HG02798 (cell line): ENCODE measurements around the gene PSMA7.
"Not testable (repeated sequence)": the region's sequence is repeated elsewhere in the genome, so short reads cannot be mapped to it uniquely, and the experiment has no call there.

Source experiments
- ATAC-seq: cut with Tn5 transposase; IDR thresholded peaks from one replicate; pipeline ENCODE4 v1.9.1; 2021; ENCODE audit warnings: mild to moderate bottlenecking; ENCODE audit not compliant: unreplicated experiment, poor library complexity

Gene PSMA7

GRCh38 chr20:62122654-62123449 lies 20.3 kb downstream of the PSMA7 start:
- peak; percentile 14 for ATAC-seq

DNA sequence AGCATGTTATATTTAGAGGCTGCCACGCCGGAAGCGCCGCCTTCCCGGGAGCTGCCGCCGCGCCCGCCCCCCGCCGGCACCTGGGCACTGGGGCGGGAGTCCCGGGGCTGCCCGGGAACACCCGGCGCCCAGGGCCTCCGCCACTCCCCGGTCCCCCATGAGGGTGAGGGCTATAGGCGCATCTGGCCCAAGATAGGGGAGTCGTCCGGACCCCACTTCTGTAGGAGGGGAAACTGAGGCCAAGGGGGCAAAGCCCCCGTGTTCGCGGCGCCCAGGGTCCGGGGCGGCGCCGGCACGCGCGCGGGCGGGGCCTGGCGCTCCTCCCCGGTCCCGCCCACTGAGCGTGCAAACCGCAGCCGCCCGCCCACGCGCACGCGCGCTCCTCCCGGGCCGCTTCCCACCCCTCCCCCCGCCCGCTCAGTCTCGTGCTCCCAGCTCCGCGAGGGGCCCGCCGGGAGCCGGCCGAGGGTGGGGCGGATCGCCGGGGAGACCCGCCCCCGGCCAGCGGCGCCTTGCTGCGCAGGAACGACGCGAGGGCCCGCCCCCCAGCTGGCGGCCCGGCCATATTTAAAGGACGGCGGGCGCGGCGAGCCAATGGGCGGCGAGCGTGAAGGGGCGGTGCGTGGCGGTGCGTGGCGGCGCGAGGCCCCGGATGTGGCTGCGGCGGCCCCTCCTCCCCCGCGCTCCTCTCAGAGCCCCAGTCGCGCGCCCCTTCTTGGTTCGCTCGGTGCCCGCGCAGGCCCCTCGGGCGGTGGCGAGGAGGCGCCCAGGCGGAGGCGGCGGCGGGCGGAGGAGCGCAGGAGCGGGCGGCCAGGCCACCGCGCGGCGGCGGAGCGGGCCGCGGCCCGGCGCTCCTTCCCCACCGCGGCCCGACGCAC lies 21.2 kb downstream of the PSMA7 start, which contains the start of gene LSM14B:
TSS of gene LSM14B (plus strand) at position 700 of the 878 bp plus-strand sequence. CDS start 192 bp downstream, outside the sequence.
- ATAC-seq, result peak; percentile 85

DNA sequence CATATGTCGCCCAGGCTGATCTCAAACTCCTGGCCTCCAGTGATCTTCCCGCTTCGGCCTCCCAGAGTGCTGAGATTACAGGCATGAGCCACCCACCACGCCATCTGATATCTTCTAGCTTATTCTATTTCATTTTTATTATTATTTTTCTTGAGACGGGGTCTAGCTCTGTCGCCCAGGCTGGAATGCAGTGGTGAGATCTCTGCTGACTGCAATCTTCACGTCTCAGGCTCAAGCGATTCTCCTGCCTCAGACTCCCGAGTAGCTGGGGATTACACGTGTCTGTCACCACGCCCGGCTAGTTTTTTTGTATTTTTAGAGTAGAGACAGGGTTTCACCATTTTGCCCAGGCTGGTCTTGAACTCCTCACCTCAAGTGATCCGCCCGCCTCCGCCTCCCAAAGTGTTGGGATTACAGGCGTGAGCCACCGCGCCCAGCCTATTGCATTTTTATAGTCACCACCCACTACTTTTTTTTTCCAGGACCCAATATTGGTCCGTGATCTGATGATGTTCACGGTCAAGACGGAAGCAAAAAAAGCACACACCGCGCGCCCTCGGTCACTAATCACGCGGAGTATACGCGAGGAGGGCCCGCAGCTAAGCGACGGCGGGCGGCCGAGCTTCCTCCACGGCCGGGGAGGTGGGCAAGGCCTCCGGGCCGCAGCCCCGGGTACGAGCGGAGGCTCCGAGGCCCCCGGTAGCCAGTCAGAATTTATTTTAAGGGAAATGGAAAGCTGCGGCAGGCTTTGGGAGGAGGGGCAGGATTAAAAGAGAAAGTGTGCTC lies 22.0 kb downstream of the PSMA7 start:
- ATAC-seq, result peak; percentile 6

GRCh38 chr20:62120365-62120762 lies 22.8 kb downstream of the PSMA7 start:
- ATAC-seq, result no peak

GRCh38 chr20:62119591-62120364 lies 23.4 kb downstream of the PSMA7 start:
- no peak for ATAC-seq

DNA sequence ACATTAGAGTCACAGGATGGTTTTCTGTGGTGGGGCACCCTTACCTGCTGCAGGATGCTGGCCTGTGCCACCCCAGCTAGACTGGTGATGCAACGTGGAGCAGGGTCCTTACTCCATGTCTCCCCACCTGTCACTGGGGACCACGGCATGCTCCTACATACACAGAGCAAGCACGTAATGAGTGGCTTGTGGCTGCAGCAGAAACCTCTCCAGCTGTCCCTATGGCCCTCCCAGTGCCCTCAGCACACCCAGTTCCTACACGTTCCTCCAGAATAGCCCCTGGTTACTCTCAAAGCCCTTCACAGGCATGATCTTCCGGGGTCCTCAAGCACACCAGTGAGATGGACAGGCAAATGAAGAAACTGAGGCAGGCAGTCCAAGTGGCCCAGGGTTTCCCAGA lies 24.1 kb downstream of the PSMA7 start:
- ATAC-seq, result no peak

DNA sequence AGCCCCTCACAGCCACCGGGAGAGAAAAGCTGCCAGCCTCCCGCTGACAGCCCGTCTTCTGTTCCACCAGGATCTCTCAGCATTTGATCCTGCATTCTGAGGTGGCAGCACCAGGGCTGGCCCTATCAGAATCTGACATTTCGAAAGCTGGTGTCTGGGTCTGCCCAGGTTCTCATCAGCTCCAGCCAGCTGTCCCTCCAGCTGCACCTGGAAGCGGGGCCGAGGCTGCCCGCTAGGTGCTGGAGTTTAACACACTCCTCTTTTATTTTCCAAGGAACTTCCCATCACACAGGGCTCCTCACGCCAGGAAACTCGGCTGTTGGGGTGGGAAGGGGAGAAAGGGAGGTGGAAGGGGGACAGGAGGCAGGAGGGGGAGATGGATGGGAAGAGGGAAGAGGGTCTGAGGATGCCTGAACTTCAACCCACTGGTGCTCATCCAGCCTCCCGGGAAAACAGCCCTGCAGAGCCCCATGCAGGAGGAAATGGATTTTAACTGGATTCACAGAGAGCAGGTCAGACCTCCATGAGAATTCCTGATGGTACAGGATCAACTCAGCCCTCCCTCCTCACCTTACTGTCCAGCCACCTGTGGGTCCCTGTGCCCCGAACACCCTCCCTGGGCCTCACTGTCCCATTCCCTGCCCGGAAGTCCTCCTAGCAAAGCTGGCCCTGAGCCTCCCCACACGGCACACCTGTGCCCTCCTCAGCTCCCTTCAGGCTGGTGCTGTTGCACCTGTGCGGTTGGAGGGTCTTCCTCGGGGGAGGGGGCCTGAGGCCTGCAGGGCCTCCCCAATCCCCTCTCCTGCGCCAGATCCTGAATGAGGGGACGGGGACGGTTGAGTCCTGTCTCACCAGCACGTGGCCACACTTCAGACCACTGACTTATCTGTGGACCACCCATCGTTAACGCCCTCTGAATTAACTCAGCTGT lies 24.8 kb downstream of the PSMA7 start:
- no peak for ATAC-seq

GRCh38 chr20:62117658-62118057 lies 25.5 kb downstream of the PSMA7 start:
- no peak for ATAC-seq

GRCh38 chr20:62117362-62117646 lies 25.9 kb downstream of the PSMA7 start:
- ATAC-seq, result no peak

DNA sequence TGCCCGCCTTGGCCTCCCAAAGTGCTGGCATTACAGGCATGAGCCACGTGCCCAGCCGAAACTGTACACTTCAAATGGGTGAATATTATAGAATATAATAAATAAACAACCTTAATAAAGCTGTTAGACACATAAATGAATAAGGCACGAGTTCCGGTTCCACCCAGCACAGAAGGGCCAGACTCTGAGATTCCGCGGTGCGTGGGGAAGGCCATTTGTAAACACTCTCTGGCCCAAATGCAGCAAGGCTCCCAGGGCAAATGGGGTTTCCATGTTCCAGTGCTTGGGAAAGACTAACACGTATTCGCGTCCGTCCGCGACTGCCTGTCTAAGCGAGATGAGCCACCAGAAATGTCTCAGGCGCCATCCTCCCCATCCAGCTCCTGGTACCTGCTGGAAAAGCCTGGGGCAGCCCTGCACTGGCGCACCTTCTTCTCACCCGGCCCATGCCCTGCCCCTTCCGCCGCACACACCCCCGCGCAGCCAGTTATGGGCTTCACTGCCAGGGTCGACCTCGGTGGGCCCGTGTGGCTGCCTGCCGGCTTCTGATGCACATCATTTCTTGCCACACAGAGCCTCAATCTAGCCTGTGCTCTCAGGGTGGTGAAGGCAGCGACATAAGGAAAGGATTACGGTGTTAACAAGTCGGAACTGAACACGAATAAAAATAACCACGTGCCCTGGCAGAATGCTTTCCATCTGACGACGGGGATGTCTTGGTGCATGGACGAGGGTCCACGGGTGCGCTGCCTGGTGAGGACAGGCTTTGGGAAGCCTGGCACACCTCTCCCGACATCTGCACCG lies 26.4 kb downstream of the PSMA7 start:
- ATAC-seq, result no peak

DNA sequence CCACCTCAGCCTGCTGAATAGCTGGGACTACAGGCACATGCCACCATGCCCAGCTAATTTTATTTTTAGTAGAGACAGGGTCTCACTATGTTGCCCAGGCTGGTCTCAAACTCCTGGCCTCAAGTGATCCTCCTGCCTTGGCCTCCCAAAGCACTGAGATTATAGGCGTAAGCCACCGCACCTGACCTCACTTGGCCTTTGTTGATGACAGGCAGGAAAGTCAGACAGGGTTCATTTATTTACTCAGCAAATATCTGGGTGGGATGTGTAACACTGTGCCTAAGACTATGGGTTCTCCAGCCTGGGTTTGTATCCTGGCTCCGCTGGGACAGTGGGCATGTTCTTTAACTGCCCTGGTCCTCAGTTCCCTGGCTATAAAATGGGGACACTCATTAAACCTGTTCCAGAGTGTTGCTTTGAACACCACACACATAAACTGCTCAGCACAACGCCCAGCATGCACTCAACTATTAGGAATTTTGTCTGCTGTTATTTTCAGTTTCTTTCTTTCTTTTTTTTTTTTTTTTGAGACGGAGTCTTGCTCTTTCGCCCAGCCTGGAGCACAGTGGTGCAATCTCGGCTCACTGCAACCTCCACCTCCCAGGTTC lies 27.3 kb downstream of the PSMA7 start:
- ATAC-seq, result not testable (repeated sequence)

DNA sequence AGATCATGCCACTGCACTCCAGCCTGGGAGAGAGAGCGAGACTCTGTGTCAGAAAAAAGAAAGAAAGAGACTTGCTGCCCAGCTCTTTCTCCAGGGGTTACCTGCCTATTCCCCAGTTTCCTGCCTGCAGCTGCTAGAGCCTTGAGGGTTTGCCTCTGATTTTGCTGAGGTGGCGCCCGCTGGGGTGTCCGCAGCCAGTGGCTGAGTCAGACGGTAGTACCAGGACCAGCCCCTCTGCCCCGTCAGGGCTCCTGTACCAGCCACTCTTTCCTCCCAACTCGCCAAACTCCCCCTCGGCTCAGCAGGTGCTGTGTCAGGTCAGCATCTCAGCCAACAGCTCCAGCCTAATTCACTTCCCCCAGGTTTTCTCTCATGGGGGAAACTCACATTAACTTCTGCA lies 28.3 kb downstream of the PSMA7 start:
- no peak for ATAC-seq

- no peak for ATAC-seq
These were observed 30.8 kb downstream of the PSMA7 start for GRCh38 chr20:62112368-62112767.

DNA sequence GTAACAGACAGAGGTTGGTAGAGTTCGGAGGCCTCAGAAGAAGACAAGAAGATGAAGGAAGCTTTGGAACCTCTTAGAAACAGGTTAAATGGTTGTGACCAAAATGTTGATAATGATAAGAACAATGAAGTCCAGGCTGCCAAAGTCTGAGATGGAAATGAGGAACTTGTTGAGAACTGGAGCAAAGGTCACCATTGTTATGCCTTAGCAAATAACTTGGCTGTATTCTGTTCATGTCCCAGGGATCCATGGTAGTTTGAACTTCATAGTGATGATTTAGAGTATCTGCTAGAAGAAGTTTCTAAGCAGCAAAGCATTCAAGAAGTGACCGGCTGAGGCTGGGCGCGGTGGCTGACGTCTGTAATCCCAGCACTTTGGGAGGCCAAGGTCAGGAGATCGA lies 32.0 kb downstream of the PSMA7 start:
- no peak for ATAC-seq

GRCh38 chr20:62105592-62105991 lies 37.6 kb downstream of the PSMA7 start:
- ATAC-seq, result no peak

- ATAC-seq, result no peak
These were observed 38.3 kb downstream of the PSMA7 start for GRCh38 chr20:62104791-62105345.

GRCh38 chr20:62104234-62104789 lies 38.9 kb downstream of the PSMA7 start:
- no peak for ATAC-seq
